CD4-positive, alpha-beta memory T cell (primary cell): ENCODE data around the gene HOXA10. TPM values are rescaled to one million over a fixed set of nuclear protein-coding genes. Genes with fewer than 3 reads are reported as not detected.

ENCODE experiments used
- CTCF ChIA-PET: fragments of 350-600 bp; sonication (Branson Sonifier 250); formaldehyde crosslinking; loops from one replicate; lab custom pipeline; 2021; ENCODE audit warnings: inconsistent platforms; ENCODE audit not compliant: partially characterized antibody; lab: Charles Lee
- POLR2A ChIA-PET: fragments of 350-600 bp; sonication (Branson Sonifier 250); formaldehyde crosslinking; loops from one replicate; lab custom pipeline; 2021; ENCODE audit not compliant: partially characterized antibody; lab: Charles Lee
- DNase-seq, 5 donors: peaks; one replicate each; pipeline versions ENCODE4 v3.0.0 to v3.0.0-alpha.2; 2020 to 2022; ENCODE audit warnings: mixed read lengths in 1 of 5
- H3K27ac ChIP-seq: one replicate; pipeline ENCODE4 v1.7.0; 2013; ENCODE audit warnings: low read depth, low read length
- H3K27me3 ChIP-seq: 2 replicates; pipeline ENCODE4 v1.7.0; 2013; ENCODE audit warnings: mild to moderate bottlenecking, low read length, moderate library complexity; ENCODE audit not compliant: insufficient read depth
- H3K36me3 ChIP-seq: 2 replicates; pipeline ENCODE4 v1.7.0; 2013; ENCODE audit warnings: mild to moderate bottlenecking, low read length, moderate library complexity; ENCODE audit not compliant: insufficient read depth
- H3K4me1 ChIP-seq: 2 replicates; pipeline ENCODE4 v1.7.0; 2013; ENCODE audit warnings: mild to moderate bottlenecking, low read length, moderate library complexity; ENCODE audit not compliant: insufficient read depth
- H3K4me3 ChIP-seq, 2 donors: one replicate each; pipeline ENCODE4 v1.7.0; 2013; ENCODE audit warnings: low read length in 2 of 2, mild to moderate bottlenecking in 1 of 2
- H3K9me3 ChIP-seq, 2 donors: one replicate each; pipeline ENCODE4 v1.7.0; 2013; ENCODE audit warnings: low read length in 2 of 2, control low read depth in 1 of 2; ENCODE audit not compliant: control insufficient read depth in 1 of 2
- H3K27ac Mint-ChIP-seq, 7 donors: one replicate each; pipeline ENCODE4 v1.8.0; 2020 to 2021; ENCODE audit warnings: mixed read lengths in 7 of 7, mild to moderate bottlenecking in 6 of 7, inconsistent platforms in 3 of 7, moderate library complexity in 3 of 7
- H3K27me3 Mint-ChIP-seq, 2 donors: one replicate each; pipeline ENCODE4 v1.8.0; 2020 to 2021; ENCODE audit warnings: mixed read lengths in 2 of 2
- H3K36me3 Mint-ChIP-seq, 2 donors: one replicate each; pipeline ENCODE4 v1.8.0; 2020 to 2021; ENCODE audit warnings: mixed read lengths in 2 of 2, inconsistent platforms in 1 of 2, mild to moderate bottlenecking in 1 of 2
- H3K4me1 Mint-ChIP-seq, 4 donors: one replicate each; pipeline ENCODE4 v1.8.0; 2020 to 2021; ENCODE audit warnings: mixed read lengths in 4 of 4, mild to moderate bottlenecking in 1 of 4
- H3K4me3 Mint-ChIP-seq, 8 donors: one replicate each; pipeline ENCODE4 v1.8.0; 2020 to 2021; ENCODE audit warnings: mixed read lengths in 8 of 8, mild to moderate bottlenecking in 7 of 8, moderate library complexity in 6 of 8, inconsistent platforms in 3 of 8
- H3K9me3 Mint-ChIP-seq, 8 donors: one replicate each; pipeline ENCODE4 v1.8.0; 2020 to 2021; ENCODE audit warnings: mixed read lengths in 8 of 8, mild to moderate bottlenecking in 5 of 8, inconsistent platforms in 3 of 8, moderate library complexity in 1 of 8
- intact Hi-C: fragments of 100-400 bp; cut with micrococcal nuclease; formaldehyde crosslinking; loops from one replicate; pipeline ENCODE4 v1.15.1; 2023
- polyA plus RNA-seq, 2 donors: library from polyadenylated mRNA; unstranded; fragments of 300-500 nt; fragmentation: Illumina TruSeq; gene quantifications; one replicate each; pipeline ENCODE4 v1.2.3, GENCODE V29; 2021
- total RNA-seq, 2 experiments: library from RNA; stranded (reverse); gene quantifications; one replicate each; pipeline ENCODE4 v1.2.3, GENCODE V29; 2021

HOXA10 gene
- total and polyA plus RNA-seq, 4 experiments from 2014 or later, result not detected

DNA sequence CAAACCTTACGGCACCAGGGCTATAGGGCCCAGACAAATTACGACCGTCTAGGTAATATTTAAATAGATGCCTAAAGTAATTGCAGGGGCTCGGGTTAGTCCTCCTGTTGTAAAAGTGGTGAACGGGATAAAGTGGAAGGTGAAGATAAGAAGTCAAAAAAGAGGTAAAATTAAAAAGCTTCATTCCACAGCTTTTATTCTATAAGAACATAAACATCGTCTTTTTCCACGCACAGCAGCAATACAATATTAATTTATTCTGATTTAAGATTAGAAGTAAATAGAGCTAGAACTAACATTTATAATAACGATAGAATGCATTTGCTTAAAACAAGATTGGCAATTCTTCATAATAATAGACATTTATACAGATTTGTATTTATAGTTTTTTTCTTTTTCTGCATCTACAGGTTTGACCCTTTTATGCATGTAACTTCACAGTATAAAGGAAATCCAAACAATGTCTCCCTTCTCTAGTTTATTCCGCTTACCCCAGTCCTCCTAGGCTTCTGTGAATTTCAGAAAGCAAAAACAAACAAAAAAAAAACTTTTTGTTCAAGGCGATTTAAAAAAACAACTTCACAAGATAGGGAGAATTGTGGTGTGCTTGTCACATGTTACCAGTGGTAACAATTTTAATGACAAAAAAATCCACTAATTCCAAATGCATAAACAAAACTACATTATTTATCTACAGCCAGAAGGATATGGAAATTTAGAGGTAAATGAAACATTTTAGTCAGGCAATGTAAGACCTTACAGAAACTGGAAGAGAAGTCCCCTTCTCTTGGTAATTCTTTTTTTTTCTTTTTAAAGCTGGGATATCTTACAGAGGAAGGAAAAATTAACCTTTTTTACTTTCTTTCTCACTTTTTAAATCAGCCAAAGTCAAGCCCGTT is 3.4 kb downstream of the HOXA10 start:
- peaks cover 92% of the 10 kb centered on the region for H3K27me3 ChIP-seq
- peaks cover 48% of the 10 kb centered on the region for H3K4me1 ChIP-seq
- Mint-ChIP-seq H3K27me3 (peaks cover 61 to 65% of the 10 kb centered on the region in 2 donors), H3K9me3 (peaks cover 0 to 42% (median 6%) of the 10 kb centered on the region in 8 donors), H3K36me3 (peaks cover 0 to 2% of the 10 kb centered on the region in 2 donors), H3K27ac (peak overlapping the region in 3 of 7 donors; percentile 22 to 83 (median 55)), H3K4me3 (peak overlapping the region in 5 of 8 donors; percentile 17 to 50 (median 26)), H3K4me1 (peaks cover 16 to 50% (median 25%) of the 10 kb centered on the region in 4 donors)
- ChIA-PET CTCF (interaction anchor here (1.0 to 1.9 kb wide), 6 partner anchors 9 to 1276 kb away, joined by 3 to 12 read pairs (median 4); no protein-coding TSS in a partner anchor), POLR2A (interaction anchor here (0.7 to 2.7 kb wide), 3 partner anchors 13 to 16 kb away, joined by 3 to 9 read pairs (median 7); partner anchors contain the start of gene HOXA11)
- intact Hi-C loops, result no loop called here
- no peaks in the 10 kb centered on the region for H3K36me3 ChIP-seq
- H3K4me3 ChIP-seq, result no peak overlapping the region
- no peaks in the 10 kb centered on the region for H3K9me3 ChIP-seq
- DNase-seq, result no peak
- no peak overlapping the region for H3K27ac ChIP-seq

GRCh38 chr7:27169658-27170425 is 4.3 kb downstream of the HOXA10 start:
- intact Hi-C loops, result loop anchor here (5.0 to 10.0 kb wide), 4 partner anchors 665 to 1308 kb away; partner anchors contain the start of gene SNX10
- POLR2A ChIA-PET, result interaction anchor here (1.5 to 2.7 kb wide), 2 partner anchors 14 to 17 kb away, joined by 7 to 9 read pairs; no protein-coding TSS in a partner anchor
- Histone ChIP-seq H3K27me3 (peaks cover 92% of the 10 kb centered on the region), H3K4me3 (no peak overlapping the region), H3K4me1 (peaks cover 56% of the 10 kb centered on the region), H3K36me3 (no peaks in the 10 kb centered on the region), H3K9me3 (no peaks in the 10 kb centered on the region), H3K27ac (no peak overlapping the region)
- H3K4me1 Mint-ChIP-seq, result peaks cover 19 to 49% (median 28%) of the 10 kb centered on the region in 4 donors
- peak overlapping the region in 6 of 8 donors; percentile 17 to 62 (median 43) for H3K4me3 Mint-ChIP-seq
- CTCF ChIA-PET, result interaction anchor here (1.0 to 1.9 kb wide), 5 partner anchors 9 to 800 kb away, joined by 3 to 12 read pairs (median 4); no protein-coding TSS in a partner anchor
- H3K36me3 Mint-ChIP-seq, result peaks cover 0 to 2% of the 10 kb centered on the region in 2 donors
- peak in 1 of 5 donors; percentile 26 for DNase-seq
- peak overlapping the region in 3 of 7 donors; percentile 46 to 83 (median 57) for H3K27ac Mint-ChIP-seq
- peaks cover 55 to 61% of the 10 kb centered on the region in 2 donors for H3K27me3 Mint-ChIP-seq
- peaks cover 0 to 48% (median 7%) of the 10 kb centered on the region in 8 donors for H3K9me3 Mint-ChIP-seq

DNA sequence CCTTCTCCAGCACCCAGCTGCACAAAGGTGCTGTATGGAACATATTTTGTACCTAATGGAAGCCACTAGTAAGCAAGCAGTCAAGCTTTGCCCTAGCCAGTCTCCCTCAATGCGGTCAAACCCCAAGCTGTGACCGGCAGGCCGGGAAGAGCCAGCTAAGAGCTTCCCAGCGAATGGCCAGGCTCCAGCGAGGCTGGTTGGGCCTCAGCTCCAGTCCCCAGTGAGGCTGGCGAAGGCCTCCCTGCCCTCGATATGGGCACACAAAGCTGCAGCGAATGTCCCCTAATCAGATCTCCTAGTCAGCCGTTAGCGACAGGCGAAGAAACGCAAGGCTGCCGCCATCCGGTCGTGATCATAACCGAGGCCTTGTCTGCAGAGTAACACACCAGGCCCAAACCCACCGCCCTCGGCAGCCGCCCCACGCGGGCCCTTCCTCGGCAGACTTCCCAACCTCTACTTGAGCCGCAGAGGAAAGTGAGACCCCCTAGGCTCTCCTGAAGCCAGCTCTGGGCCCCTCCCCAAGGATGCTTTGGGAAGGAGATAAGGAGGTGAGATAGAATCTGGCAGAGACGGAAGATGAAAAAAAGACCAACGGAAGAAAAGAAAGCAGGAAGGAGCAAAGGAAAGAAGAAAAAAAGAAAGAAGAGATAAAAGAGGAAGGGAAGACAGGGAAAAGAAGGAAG is 5.7 kb downstream of the HOXA10 start:
- H3K4me1 ChIP-seq, result peaks cover 51% of the 10 kb centered on the region
- Mint-ChIP-seq H3K27ac (peak overlapping the region in 6 of 7 donors; percentile 20 to 85 (median 82)), H3K4me3 (peak overlapping the region in 7 of 8 donors; percentile 33 to 77 (median 65)), H3K27me3 (peaks cover 59 to 68% of the 10 kb centered on the region in 2 donors), H3K9me3 (peaks cover 0 to 57% (median 7%) of the 10 kb centered on the region in 8 donors), H3K4me1 (peaks cover 21 to 45% (median 32%) of the 10 kb centered on the region in 4 donors), H3K36me3 (peaks cover 0 to 2% of the 10 kb centered on the region in 2 donors)
- POLR2A ChIA-PET, result interaction anchor here (1.0 kb wide), 1 partner anchor 22 kb away, joined by 3 read pairs; no protein-coding TSS in a partner anchor
- peaks cover 92% of the 10 kb centered on the region for H3K27me3 ChIP-seq
- H3K9me3 ChIP-seq, result no peaks in the 10 kb centered on the region
- H3K36me3 ChIP-seq, result no peaks in the 10 kb centered on the region
- intact Hi-C loops, result loop anchor here (1.0 to 10.0 kb wide), 5 partner anchors 11 to 1306 kb away; partner anchors contain the start of gene SNX10
- no peak overlapping the region for H3K27ac ChIP-seq
- CTCF ChIA-PET, result interaction anchor here (1.0 to 2.0 kb wide), 4 partner anchors 11 to 19 kb away, joined by 3 to 18 read pairs (median 4); no protein-coding TSS in a partner anchor
- DNase-seq, result peak in 1 of 5 donors; percentile 31
- no peak overlapping the region for H3K4me3 ChIP-seq

DNA sequence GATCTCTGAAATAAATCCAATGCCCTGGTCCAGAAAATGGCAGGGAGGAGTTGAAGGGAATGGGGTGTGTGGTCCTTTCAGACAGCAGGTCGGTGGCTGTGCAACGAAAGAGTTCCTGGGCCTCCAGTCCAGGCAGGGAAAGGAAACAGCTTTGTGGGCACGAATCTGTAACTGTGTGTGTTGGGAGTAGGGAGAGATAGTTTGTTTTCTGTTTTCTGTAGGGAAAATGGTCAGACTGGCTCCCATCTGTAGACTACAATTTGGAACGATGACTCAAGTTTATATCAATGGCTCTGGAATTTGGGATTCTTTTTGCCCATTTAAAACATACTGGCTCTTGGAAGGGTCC is 6.2 kb downstream of the HOXA10 start:
- Histone ChIP-seq H3K4me1 (peaks cover 48% of the 10 kb centered on the region), H3K9me3 (no peaks in the 10 kb centered on the region), H3K36me3 (no peaks in the 10 kb centered on the region), H3K27ac (no peak overlapping the region), H3K4me3 (no peak overlapping the region), H3K27me3 (peaks cover 92% of the 10 kb centered on the region)
- Mint-ChIP-seq H3K4me3 (peak overlapping the region in 6 of 8 donors; percentile 4 to 43 (median 28)), H3K4me1 (peaks cover 21 to 45% (median 31%) of the 10 kb centered on the region in 4 donors), H3K9me3 (peaks cover 0 to 57% (median 7%) of the 10 kb centered on the region in 8 donors), H3K36me3 (peaks cover 0 to 2% of the 10 kb centered on the region in 2 donors), H3K27me3 (peaks cover 61 to 72% of the 10 kb centered on the region in 2 donors), H3K27ac (peak overlapping the region in 4 of 7 donors; percentile 57 to 85 (median 82))
- intact Hi-C loops, result loop anchor here (1.0 to 10.0 kb wide), 5 partner anchors 11 to 1306 kb away; partner anchors contain the start of gene SNX10
- DNase-seq, result no peak
- POLR2A ChIA-PET, result interaction anchor here (0.6 to 1.0 kb wide), 2 partner anchors 23 to 26 kb away, joined by 3 read pairs; no protein-coding TSS in a partner anchor
- CTCF ChIA-PET, result interaction anchor here (1.0 to 2.0 kb wide), 4 partner anchors 10 to 20 kb away, joined by 3 to 18 read pairs (median 4); no protein-coding TSS in a partner anchor

GRCh38 chr7:27166531-27167505 is 7.3 kb downstream of the HOXA10 start:
- Histone ChIP-seq H3K27ac (no peak overlapping the region), H3K9me3 (no peaks in the 10 kb centered on the region), H3K36me3 (no peaks in the 10 kb centered on the region), H3K4me1 (peaks cover 37% of the 10 kb centered on the region), H3K4me3 (no peak overlapping the region), H3K27me3 (peaks cover 90% of the 10 kb centered on the region)
- intact Hi-C loops, result loop anchor here (5.0 to 10.0 kb wide), 4 partner anchors 662 to 1305 kb away; partner anchors contain the start of gene SNX10
- Mint-ChIP-seq H3K4me3 (peak overlapping the region in 5 of 8 donors; percentile 7 to 60 (median 36)), H3K27ac (peak overlapping the region in 5 of 7 donors; percentile 50 to 85 (median 57)), H3K27me3 (peaks cover 55 to 68% of the 10 kb centered on the region in 2 donors), H3K9me3 (peaks cover 0 to 54% (median 5%) of the 10 kb centered on the region in 8 donors), H3K36me3 (no peaks in the 10 kb centered on the region), H3K4me1 (peaks cover 14 to 37% (median 23%) of the 10 kb centered on the region in 4 donors)
- POLR2A ChIA-PET, result interaction anchor here (1.0 to 1.9 kb wide), 4 partner anchors 12 to 23 kb away, joined by 3 to 5 read pairs (median 4); no protein-coding TSS in a partner anchor
- CTCF ChIA-PET, result interaction anchor here (1.0 to 2.1 kb wide), 7 partner anchors 10 to 1305 kb away, joined by 3 to 5 read pairs (median 3); no protein-coding TSS in a partner anchor
- DNase-seq, result no peak
